Gastroesophageal sphincter (tissue), 3 donors: ENCODE data around the gene SMCHD1.

Experiments used
- POLR2AphosphoS5 ChIP-seq: sonication (generic); formaldehyde crosslinking; IDR thresholded peaks from one replicate; pipeline ENCODE4 v1.6.1; 2017; ENCODE audit warnings: antibody characterized with exemption
- TF ChIP-seq, protein P1 (sequence below), 4 experiments: fragments of 200-600 bp in 2 of 4; fragments of 450-650 bp in 2 of 4; sonication (generic) in 1 of 4; IDR thresholded peaks; one replicate each; pipeline ENCODE4 v1.5.1; 2017 to 2019; ENCODE audit warnings: antibody characterized with exemption in 4 of 4, mild to moderate bottlenecking in 2 of 4, moderate library complexity in 2 of 4

DNA sequence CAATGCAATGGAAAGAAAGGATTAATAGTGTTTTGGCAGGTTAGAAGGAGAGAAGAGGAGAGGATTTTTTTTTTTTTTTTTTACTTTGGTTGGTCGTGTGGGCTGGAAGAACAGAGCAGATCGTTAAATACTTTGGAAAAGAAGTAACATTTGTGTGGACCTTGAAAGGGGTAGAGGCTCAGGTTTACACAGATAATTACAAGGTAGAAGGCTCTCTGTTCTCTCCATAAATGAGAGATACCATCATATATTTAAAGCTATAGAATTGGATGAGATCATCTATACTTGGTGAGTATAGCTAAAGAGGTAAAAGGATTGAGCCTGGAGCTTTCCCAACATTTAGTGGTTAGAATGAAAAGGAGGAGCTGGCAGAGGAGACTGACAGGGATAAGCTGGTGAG lies 49.0 kb downstream of the SMCHD1 start:
- TF ChIP-seq, protein P1, sequence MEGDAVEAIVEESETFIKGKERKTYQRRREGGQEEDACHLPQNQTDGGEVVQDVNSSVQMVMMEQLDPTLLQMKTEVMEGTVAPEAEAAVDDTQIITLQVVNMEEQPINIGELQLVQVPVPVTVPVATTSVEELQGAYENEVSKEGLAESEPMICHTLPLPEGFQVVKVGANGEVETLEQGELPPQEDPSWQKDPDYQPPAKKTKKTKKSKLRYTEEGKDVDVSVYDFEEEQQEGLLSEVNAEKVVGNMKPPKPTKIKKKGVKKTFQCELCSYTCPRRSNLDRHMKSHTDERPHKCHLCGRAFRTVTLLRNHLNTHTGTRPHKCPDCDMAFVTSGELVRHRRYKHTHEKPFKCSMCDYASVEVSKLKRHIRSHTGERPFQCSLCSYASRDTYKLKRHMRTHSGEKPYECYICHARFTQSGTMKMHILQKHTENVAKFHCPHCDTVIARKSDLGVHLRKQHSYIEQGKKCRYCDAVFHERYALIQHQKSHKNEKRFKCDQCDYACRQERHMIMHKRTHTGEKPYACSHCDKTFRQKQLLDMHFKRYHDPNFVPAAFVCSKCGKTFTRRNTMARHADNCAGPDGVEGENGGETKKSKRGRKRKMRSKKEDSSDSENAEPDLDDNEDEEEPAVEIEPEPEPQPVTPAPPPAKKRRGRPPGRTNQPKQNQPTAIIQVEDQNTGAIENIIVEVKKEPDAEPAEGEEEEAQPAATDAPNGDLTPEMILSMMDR (IDR thresholded peaks at IDR 0.05): no peak
- TF ChIP-seq POLR2AphosphoS5: no peak
